H9 (cell line): ENCODE data around the gene SEH1L. TPM values are rescaled to one million over a fixed set of nuclear protein-coding genes. Genes with fewer than 3 reads are reported as not detected.

ENCODE experiments used
- DNase-seq: peaks from one replicate; pipeline ENCODE4 v3.0.0-alpha.2; 2017
- H2AFZ ChIP-seq: one replicate; pipeline ENCODE4 v1.6.1; 2013; ENCODE audit warnings: mild to moderate bottlenecking, low read length, control low read depth, moderate library complexity
- H2AK5ac ChIP-seq: 2 replicates; pipeline ENCODE4 v1.6.1; 2013; ENCODE audit warnings: low read length, control low read depth, mixed read lengths; ENCODE audit not compliant: insufficient read length
- H2BK120ac ChIP-seq: one replicate; pipeline ENCODE4 v1.6.1; 2013; ENCODE audit warnings: low read depth, mild to moderate bottlenecking, low read length, control low read depth, inconsistent platforms; ENCODE audit not compliant: poor library complexity, severe bottlenecking
- H2BK12ac ChIP-seq: 2 replicates; pipeline ENCODE4 v1.6.1; 2013; ENCODE audit warnings: low read length, control low read depth, mixed read lengths, low read depth; ENCODE audit not compliant: insufficient read length
- H2BK15ac ChIP-seq: 2 replicates; pipeline ENCODE4 v1.6.1; 2013; ENCODE audit warnings: low read depth, low read length, control low read depth
- H2BK20ac ChIP-seq: one replicate; pipeline ENCODE4 v1.6.1; 2013; ENCODE audit warnings: low read depth, mild to moderate bottlenecking, low read length, control low read depth, inconsistent platforms; ENCODE audit not compliant: poor library complexity, severe bottlenecking
- H2BK5ac ChIP-seq: 2 replicates; pipeline ENCODE4 v1.6.1; 2013; ENCODE audit warnings: low read length, control low read depth, mixed read lengths; ENCODE audit not compliant: insufficient read length
- H3K14ac ChIP-seq: 2 replicates; pipeline ENCODE4 v1.6.1; 2013; ENCODE audit warnings: low read length, control low read depth; ENCODE audit not compliant: insufficient read depth
- H3K18ac ChIP-seq: 2 replicates; pipeline ENCODE4 v1.6.1; 2013; ENCODE audit warnings: low read depth, mild to moderate bottlenecking, mixed read lengths, low read length, control low read depth; ENCODE audit not compliant: insufficient read length
- H3K23ac ChIP-seq: 2 replicates; pipeline ENCODE4 v1.6.1; 2013; ENCODE audit warnings: low read length, control low read depth, mixed read lengths, low read depth; ENCODE audit not compliant: insufficient read length
- H3K23me2 ChIP-seq: 2 replicates; pipeline ENCODE4 v1.6.1; 2013; ENCODE audit warnings: low read depth, mild to moderate bottlenecking, mixed read lengths, low read length, control low read depth; ENCODE audit not compliant: insufficient read length, poor library complexity, severe bottlenecking
- H3K27ac ChIP-seq: 2 replicates; pipeline ENCODE4 v1.5.1; 2013; ENCODE audit warnings: low read length, control low read depth, mixed read lengths, low read depth; ENCODE audit not compliant: insufficient read length
- H3K27me3 ChIP-seq: 2 replicates; pipeline ENCODE4 v1.6.1; 2013; ENCODE audit warnings: low read length, control low read depth, inconsistent platforms; ENCODE audit not compliant: insufficient read depth
- H3K4ac ChIP-seq: 2 replicates; pipeline ENCODE4 v1.6.1; 2013; ENCODE audit warnings: low read depth, mild to moderate bottlenecking, control low read depth, inconsistent platforms, low read length, moderate library complexity
- H3K4me1 ChIP-seq: 2 replicates; pipeline ENCODE4 v1.6.1; 2013; ENCODE audit warnings: low read length, control low read depth, inconsistent platforms; ENCODE audit not compliant: insufficient read depth
- H3K4me2 ChIP-seq: 2 replicates; pipeline ENCODE4 v1.6.1; 2013; ENCODE audit warnings: low read length, control low read depth, mixed read lengths; ENCODE audit not compliant: insufficient read length, insufficient read depth
- H3K56ac ChIP-seq: 2 replicates; pipeline ENCODE4 v1.6.1; 2013; ENCODE audit warnings: low read depth, mild to moderate bottlenecking, mixed read lengths, low read length, control low read depth; ENCODE audit not compliant: insufficient read length
- H3K79me1 ChIP-seq: 2 replicates; pipeline ENCODE4 v1.6.1; 2013; ENCODE audit warnings: low read depth, mild to moderate bottlenecking, moderate library complexity, low read length, control low read depth, inconsistent platforms; ENCODE audit not compliant: insufficient read depth, poor library complexity, severe bottlenecking
- H3K79me2 ChIP-seq: 2 replicates; pipeline ENCODE4 v1.6.1; 2013; ENCODE audit warnings: low read length, control low read depth, inconsistent platforms; ENCODE audit not compliant: insufficient read depth
- H3K9ac ChIP-seq: 2 replicates; pipeline ENCODE4 v1.6.1; 2013; ENCODE audit warnings: low read length, control low read depth, mixed read lengths; ENCODE audit not compliant: insufficient read length; ENCODE audit errors: extremely low read depth
- H3K9me3 ChIP-seq: one replicate; pipeline ENCODE4 v1.6.1; 2013; ENCODE audit warnings: low read depth, low read length, inconsistent platforms; ENCODE audit not compliant: control insufficient read depth
- H3T11ph ChIP-seq: one replicate; pipeline ENCODE4 v1.6.1; 2013; ENCODE audit warnings: mild to moderate bottlenecking, low read length, control low read depth, inconsistent platforms
- H4K20me1 ChIP-seq: one replicate; pipeline ENCODE4 v1.6.1; 2013; ENCODE audit not compliant: control insufficient read depth, insufficient read length, insufficient read depth
- H4K5ac ChIP-seq: 2 replicates; pipeline ENCODE4 v1.6.1; 2013; ENCODE audit warnings: low read depth, mild to moderate bottlenecking, mixed read lengths, low read length, control low read depth; ENCODE audit not compliant: insufficient read length
- H4K8ac ChIP-seq: replicated peaks from 2 replicates; pipeline ENCODE4 v1.6.1; 2013; ENCODE audit warnings: low read length, control low read depth, mixed read lengths, low read depth; ENCODE audit not compliant: insufficient read length
- H4K91ac ChIP-seq: 2 replicates; pipeline ENCODE4 v1.6.1; 2013; ENCODE audit warnings: low read depth, mild to moderate bottlenecking, moderate library complexity, mixed read lengths, low read length, control low read depth; ENCODE audit not compliant: insufficient read length
- H3K27ac Mint-ChIP-seq, 3 experiments: 2 replicates in 2 of 3; 3 replicates in 1 of 3; pipeline ENCODE4 v1.8.0; 2020 to 2021; ENCODE audit warnings: mixed read lengths in 3 of 3, mild to moderate bottlenecking in 1 of 3, moderate library complexity in 1 of 3
- H3K27me3 Mint-ChIP-seq: 2 replicates; pipeline ENCODE4 v1.8.0; 2021; ENCODE audit warnings: low read depth, mild to moderate bottlenecking, moderate library complexity, mixed read lengths
- H3K36me3 Mint-ChIP-seq, 3 experiments: 2 replicates in 2 of 3; 3 replicates in 1 of 3; pipeline ENCODE4 v1.8.0; 2020 to 2021; ENCODE audit warnings: low read depth in 3 of 3, mixed read lengths in 3 of 3; ENCODE audit not compliant: insufficient read depth in 1 of 3
- H3K4me1 Mint-ChIP-seq, 2 experiments: 2 replicates each; pipeline ENCODE4 v1.8.0; 2020; ENCODE audit warnings: mixed read lengths in 2 of 2
- H3K4me3 Mint-ChIP-seq, 2 experiments: 2 replicates in 1 of 2; 3 replicates in 1 of 2; pipeline ENCODE4 v1.8.0; 2020 to 2021; ENCODE audit warnings: mild to moderate bottlenecking in 2 of 2, mixed read lengths in 2 of 2, moderate library complexity in 1 of 2
- H3K9me3 Mint-ChIP-seq, 2 experiments: 2 replicates in 1 of 2; 3 replicates in 1 of 2; pipeline ENCODE4 v1.8.0; 2020; ENCODE audit warnings: mild to moderate bottlenecking in 2 of 2, mixed read lengths in 2 of 2, moderate library complexity in 1 of 2
- WGBS: extraction: QIAGEN DNeasy Blood & Tissue Kit; methylation state at CpG from one replicate; pipeline ENCODE4 v1.1.7; 2013; ENCODE audit warnings: missing lambda C conversion rate, low lambda C conversion rate, mixed read lengths; ENCODE audit not compliant: insufficient read length; ENCODE audit errors: extremely low coverage; 5-methylcytosine and 5-hydroxymethylcytosine counted together
- total RNA-seq: library from RNA; stranded (reverse); gene quantifications from 2 replicates; pipeline ENCODE4 v1.2.1, GENCODE V29; 2021
- TF ChIP-seq, protein P1 (sequence below): fragments of 200-600 bp; sonication (generic); conservative IDR thresholded peaks from 3 replicates; pipeline ENCODE4 v1.8.0; 2021; ENCODE audit warnings: antibody characterized with exemption, mild to moderate bottlenecking

The SEH1L gene
- total RNA-seq, 1 experiment from 2014 or later: 97.2 TPM

GRCh38 chr18:13018374-13018773 is 70.6 kb downstream of the SEH1L start:
- no peak overlapping the region for H2BK120ac ChIP-seq
- H3K36me3 Mint-ChIP-seq: peaks cover 38 to 81% (median 73%) of the 10 kb centered on the region in 3 experiments
- H3K9me3 ChIP-seq: no peaks in the 10 kb centered on the region
- H3K27me3 Mint-ChIP-seq: no peaks in the 10 kb centered on the region
- no peak overlapping the region for H2BK12ac ChIP-seq
- H2AK5ac ChIP-seq: no peak overlapping the region
- no peak overlapping the region for H3K18ac ChIP-seq
- no peaks in the 10 kb centered on the region for H3K4me1 Mint-ChIP-seq
- H3K4me2 ChIP-seq: no peak overlapping the region
- WGBS: no CpG with 5 or more reads among the region's 2 CpGs
- no peak overlapping the region for H4K5ac ChIP-seq
- H3K79me1 ChIP-seq: no peaks in the 10 kb centered on the region
- no peak overlapping the region for H4K91ac ChIP-seq
- H2BK20ac ChIP-seq: no peak overlapping the region
- H3K4ac ChIP-seq: no peak overlapping the region
- H4K8ac ChIP-seq: no peak overlapping the region
- H3K23ac ChIP-seq: no peak overlapping the region
- no peak overlapping the region for H2BK5ac ChIP-seq
- H3K23me2 ChIP-seq: no peaks in the 10 kb centered on the region
- no peak overlapping the region for H3K27ac Mint-ChIP-seq
- H3T11ph ChIP-seq: no peak overlapping the region
- H3K9me3 Mint-ChIP-seq: peaks cover 0 to 3% of the 10 kb centered on the region in 2 experiments; a peak in 1 of 5 replicates
- H3K56ac ChIP-seq: no peak overlapping the region
- no peak for DNase-seq
- no peaks in the 10 kb centered on the region for H3K79me2 ChIP-seq
- H2BK15ac ChIP-seq: no peak overlapping the region
- H3K27me3 ChIP-seq: no peaks in the 10 kb centered on the region
- no peaks in the 10 kb centered on the region for H4K20me1 ChIP-seq
- H3K4me1 ChIP-seq: no peaks in the 10 kb centered on the region
- H3K27ac ChIP-seq: no peak overlapping the region
- TF ChIP-seq, protein P1, sequence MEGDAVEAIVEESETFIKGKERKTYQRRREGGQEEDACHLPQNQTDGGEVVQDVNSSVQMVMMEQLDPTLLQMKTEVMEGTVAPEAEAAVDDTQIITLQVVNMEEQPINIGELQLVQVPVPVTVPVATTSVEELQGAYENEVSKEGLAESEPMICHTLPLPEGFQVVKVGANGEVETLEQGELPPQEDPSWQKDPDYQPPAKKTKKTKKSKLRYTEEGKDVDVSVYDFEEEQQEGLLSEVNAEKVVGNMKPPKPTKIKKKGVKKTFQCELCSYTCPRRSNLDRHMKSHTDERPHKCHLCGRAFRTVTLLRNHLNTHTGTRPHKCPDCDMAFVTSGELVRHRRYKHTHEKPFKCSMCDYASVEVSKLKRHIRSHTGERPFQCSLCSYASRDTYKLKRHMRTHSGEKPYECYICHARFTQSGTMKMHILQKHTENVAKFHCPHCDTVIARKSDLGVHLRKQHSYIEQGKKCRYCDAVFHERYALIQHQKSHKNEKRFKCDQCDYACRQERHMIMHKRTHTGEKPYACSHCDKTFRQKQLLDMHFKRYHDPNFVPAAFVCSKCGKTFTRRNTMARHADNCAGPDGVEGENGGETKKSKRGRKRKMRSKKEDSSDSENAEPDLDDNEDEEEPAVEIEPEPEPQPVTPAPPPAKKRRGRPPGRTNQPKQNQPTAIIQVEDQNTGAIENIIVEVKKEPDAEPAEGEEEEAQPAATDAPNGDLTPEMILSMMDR: no peak
- H3K4me3 Mint-ChIP-seq: no peak overlapping the region
- no peak overlapping the region for H3K14ac ChIP-seq
- no peak overlapping the region for H2AFZ ChIP-seq
- H3K9ac ChIP-seq: no peak overlapping the region
